Non-pigmented ciliary epithelial cell (primary cell): ENCODE measurements around the gene FAIM.
"Not testable (repeated sequence)": the region's sequence is repeated elsewhere in the genome, so short reads cannot be mapped to it uniquely, and the experiment has no call there.

Experiments
- DNase-seq: peaks from one replicate; pipeline ENCODE4 v3.0.0-alpha.2; 2010; ENCODE audit warnings: low read depth

Gene FAIM

DNA sequence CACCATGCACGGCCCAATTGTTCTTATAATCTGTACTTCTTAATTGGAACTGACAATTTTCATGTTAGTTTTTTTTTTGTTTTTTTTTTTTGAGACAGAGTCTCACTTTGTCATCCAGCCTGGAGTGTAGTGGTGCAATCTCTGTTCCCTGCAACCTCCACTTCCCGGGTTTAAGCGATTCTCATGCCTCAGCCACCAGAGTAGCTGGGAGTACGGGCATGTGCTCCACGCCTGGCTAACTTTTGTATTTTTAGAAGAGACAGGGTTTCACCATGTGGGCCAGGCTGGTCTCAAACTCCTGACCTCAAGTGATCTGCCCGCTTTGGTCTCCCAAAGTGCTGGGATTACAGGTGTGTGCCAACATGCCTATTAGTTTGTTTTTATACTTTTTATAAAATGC, 72.4 kb downstream of the FAIM start:
- DNase-seq: not testable (repeated sequence)

DNA sequence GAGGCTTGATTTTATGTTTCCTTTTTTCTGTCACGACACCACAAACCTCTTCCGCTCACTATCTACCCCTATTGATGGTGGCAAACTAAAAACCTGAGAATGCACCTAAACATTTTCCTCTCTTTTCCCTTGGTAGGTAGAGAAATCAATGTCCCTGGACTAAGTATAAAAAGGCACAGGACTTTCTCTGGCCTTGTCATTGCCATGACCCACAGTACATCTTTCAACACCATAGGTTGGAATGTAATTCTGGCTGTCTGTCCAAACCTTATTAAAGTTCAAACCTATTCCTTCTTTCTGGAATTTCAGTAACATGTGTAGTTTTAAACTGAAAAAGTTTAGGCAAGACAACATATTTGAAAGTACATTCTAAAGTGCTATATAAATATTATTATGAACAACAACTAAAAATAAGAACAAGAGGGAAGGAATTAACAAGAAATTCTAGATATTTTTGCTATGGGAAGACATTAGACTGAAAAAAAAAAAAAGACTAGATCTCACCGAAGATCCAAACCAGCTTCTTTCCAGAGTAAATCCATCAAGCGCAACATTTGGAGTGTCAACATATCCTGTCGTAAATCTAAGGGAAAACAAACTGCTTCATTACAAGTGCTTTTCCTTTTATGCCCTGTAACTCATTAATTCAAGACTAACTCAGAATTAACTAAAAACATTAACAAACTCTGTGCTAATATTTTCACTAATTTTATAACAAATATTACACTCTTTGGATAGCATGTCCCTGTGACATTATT, 73.1 kb downstream of the FAIM start:
- DNase-seq: no peak

DNA sequence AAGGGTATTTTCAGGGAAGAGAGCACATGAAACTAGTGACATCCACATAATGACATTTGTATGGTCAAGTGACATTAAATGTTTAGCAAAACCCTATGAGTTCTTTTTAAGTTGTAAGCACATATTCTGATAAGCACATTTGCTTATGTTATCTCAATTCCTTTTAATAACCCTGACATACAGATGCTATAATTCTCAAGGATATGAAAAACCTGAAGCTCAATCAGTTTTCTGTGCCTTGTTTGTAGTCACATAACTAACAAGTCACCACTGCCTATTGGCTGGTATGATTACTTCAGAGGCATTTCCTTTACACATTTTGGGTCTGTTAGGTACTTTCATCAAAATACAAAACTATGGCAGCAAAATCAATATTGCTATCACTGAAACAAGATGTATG, 74.1 kb downstream of the FAIM start:
- DNase-seq: no peak
